ENCODE results near the gene BOLA2B.

DNA sequence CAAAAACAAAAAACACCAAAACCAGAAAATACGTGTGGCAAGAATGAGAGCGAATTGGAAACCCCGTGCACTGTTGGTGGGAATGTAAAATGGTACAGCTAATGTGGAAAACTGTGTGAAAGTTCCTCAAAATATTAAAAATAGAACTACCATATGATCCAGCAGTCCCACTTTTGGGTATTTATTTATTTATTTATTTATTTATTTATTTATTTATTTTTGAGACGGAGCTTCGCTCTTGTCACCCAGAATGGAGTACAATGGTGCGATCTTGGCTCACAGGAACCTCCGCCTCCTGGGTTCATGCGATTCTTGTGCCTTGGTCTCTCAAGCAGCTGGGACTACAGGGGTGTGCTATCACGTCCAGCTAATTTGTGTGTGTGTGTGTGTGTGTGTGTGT lies 40.9 kb downstream of the BOLA2B start:
- TF ChIP-seq, protein P1, sequence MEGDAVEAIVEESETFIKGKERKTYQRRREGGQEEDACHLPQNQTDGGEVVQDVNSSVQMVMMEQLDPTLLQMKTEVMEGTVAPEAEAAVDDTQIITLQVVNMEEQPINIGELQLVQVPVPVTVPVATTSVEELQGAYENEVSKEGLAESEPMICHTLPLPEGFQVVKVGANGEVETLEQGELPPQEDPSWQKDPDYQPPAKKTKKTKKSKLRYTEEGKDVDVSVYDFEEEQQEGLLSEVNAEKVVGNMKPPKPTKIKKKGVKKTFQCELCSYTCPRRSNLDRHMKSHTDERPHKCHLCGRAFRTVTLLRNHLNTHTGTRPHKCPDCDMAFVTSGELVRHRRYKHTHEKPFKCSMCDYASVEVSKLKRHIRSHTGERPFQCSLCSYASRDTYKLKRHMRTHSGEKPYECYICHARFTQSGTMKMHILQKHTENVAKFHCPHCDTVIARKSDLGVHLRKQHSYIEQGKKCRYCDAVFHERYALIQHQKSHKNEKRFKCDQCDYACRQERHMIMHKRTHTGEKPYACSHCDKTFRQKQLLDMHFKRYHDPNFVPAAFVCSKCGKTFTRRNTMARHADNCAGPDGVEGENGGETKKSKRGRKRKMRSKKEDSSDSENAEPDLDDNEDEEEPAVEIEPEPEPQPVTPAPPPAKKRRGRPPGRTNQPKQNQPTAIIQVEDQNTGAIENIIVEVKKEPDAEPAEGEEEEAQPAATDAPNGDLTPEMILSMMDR (conservative IDR thresholded peaks at IDR 0.05), result no peak
- no peak for TF ChIP-seq ZFX (IDR thresholded peaks at IDR 0.05)
